Posterior cingulate gyrus (tissue), 11 donors: ENCODE data around the gene PCGF3.
A peak's percentile ranks its signal among the peaks of the same experiment; 100 is the strongest.
"Not testable (repeated sequence)": the region's sequence is repeated elsewhere in the genome, so short reads cannot be mapped to it uniquely, and the experiment has no call there.

Experiments
- DNase-seq, 10 donors: peaks; one replicate each; pipeline versions ENCODE4 v3.0.0 to v3.0.0-alpha.2; 2020 to 2021; ENCODE audit warnings: mixed read lengths in 3 of 10
- intact Hi-C: fragments of 100-400 bp; cut with DNase I; formaldehyde crosslinking; loops from one replicate; pipeline ENCODE4 v1.15.1; 2023

Gene PCGF3

GRCh38 chr4:770022-770421 is 64.4 kb downstream of the PCGF3 start:
- DNase-seq, result peak in 3 of 10 donors; percentile 24 to 59 (median 58)
- intact Hi-C loops, result no loop called here

GRCh38 chr4:771464-771863 is 65.8 kb downstream of the PCGF3 start:
- DNase-seq, result peak in 3 of 10 donors; percentile 45 to 73 (median 72)
- intact Hi-C loops, result no loop called here

GRCh38 chr4:772118-772517 is 66.5 kb downstream of the PCGF3 start:
- DNase-seq, result peak in 2 of 10 donors; percentile 27 to 46

GRCh38 chr4:772776-773175 is 67.1 kb downstream of the PCGF3 start:
- intact Hi-C loops, result no loop called here
- peak in 3 of 10 donors; percentile 28 to 76 (median 59) for DNase-seq

More at GRCh38 chr4:772118-772517, 66.5 kb downstream of the PCGF3 start:
- intact Hi-C loops, result no loop called here

- peak in 2 of 10 donors; percentile 28 to 68 for DNase-seq
- intact Hi-C loops, result no loop called here
These were observed 67.6 kb downstream of the PCGF3 start for GRCh38 chr4:773214-773613.

- intact Hi-C loops, result not testable (repeated sequence)
- DNase-seq, result peak in 3 of 10 donors; percentile 15 to 29 (median 21)
These were observed 68.9 kb downstream of the PCGF3 start for GRCh38 chr4:774419-775092.

GRCh38 chr4:775485-775884 is 69.9 kb downstream of the PCGF3 start:
- intact Hi-C loops, result not testable (repeated sequence)
- peak in 1 of 10 donors; percentile 6 for DNase-seq

- intact Hi-C loops, result no loop called here
- peak in 3 of 10 donors; percentile 22 to 37 (median 36) for DNase-seq
These were observed 71.3 kb downstream of the PCGF3 start for GRCh38 chr4:776743-777441.

GRCh38 chr4:777520-778262 is 72.1 kb downstream of the PCGF3 start:
- peak in 2 of 10 donors; percentile 29 to 59 for DNase-seq
- intact Hi-C loops, result no loop called here

GRCh38 chr4:779555-779954 is 73.9 kb downstream of the PCGF3 start:
- peak in 2 of 10 donors; percentile 27 to 37 for DNase-seq
- intact Hi-C loops, result no loop called here

- DNase-seq, result peak in 3 of 10 donors; percentile 35 to 54 (median 41)
- intact Hi-C loops, result loop anchor here (5.0 kb wide), 2 partner anchors 152 to 467 kb away; partner anchors contain the start of genes CTBP1, GAK and TMEM175
These were observed 74.6 kb downstream of the PCGF3 start for GRCh38 chr4:780255-780654.

GRCh38 chr4:780716-781492 is 75.3 kb downstream of the PCGF3 start:
- intact Hi-C loops, result loop anchor here (5.0 kb wide), 2 partner anchors 151 to 466 kb away; partner anchors contain the start of genes CTBP1, GAK and TMEM175
- peak in 2 of 10 donors; percentile 17 to 55 for DNase-seq

GRCh38 chr4:781493-782216 is 76.0 kb downstream of the PCGF3 start:
- peak; percentile 95 to 100 (median 99) for DNase-seq
- intact Hi-C loops, result loop anchor here (5.0 kb wide), 2 partner anchors 151 to 466 kb away; partner anchors contain the start of genes CTBP1, GAK and TMEM175

GRCh38 chr4:784401-785331 is 79.0 kb downstream of the PCGF3 start:
- peak in 3 of 10 donors; percentile 70 to 79 (median 73) for DNase-seq
- intact Hi-C loops, result loop anchor here (5.0 kb wide), 2 partner anchors 148 to 463 kb away; partner anchors contain the start of genes CTBP1, GAK and TMEM175

GRCh38 chr4:785332-786073 is 79.9 kb downstream of the PCGF3 start:
- DNase-seq, result peak in 3 of 10 donors; percentile 70 to 85 (median 83)
- intact Hi-C loops, result no loop called here

- intact Hi-C loops, result no loop called here
- peak in 3 of 10 donors; percentile 63 to 74 (median 67) for DNase-seq
These were observed 80.6 kb downstream of the PCGF3 start for GRCh38 chr4:786074-786741.

GRCh38 chr4:786861-787300 is 81.2 kb downstream of the PCGF3 start:
- intact Hi-C loops, result no loop called here

More at GRCh38 chr4:786861-787300, 81.2 kb downstream of the PCGF3 start:
- DNase-seq, result peak in 3 of 10 donors; percentile 70 to 81 (median 71)
